Prostate gland (tissue), 2 donors: ENCODE measurements around the gene OR52I1.

Experiments
- POLR2A ChIP-seq: fragments of 450-650 bp; IDR thresholded peaks from one replicate; pipeline ENCODE4 v1.6.1; 2016; ENCODE audit warnings: antibody characterized with exemption, mild to moderate bottlenecking
- TF ChIP-seq, protein P1 (sequence below), 4 experiments: fragments of 200-600 bp in 2 of 4; fragments of 450-650 bp in 2 of 4; sonication (generic) in 2 of 4; IDR thresholded peaks; 1 replicate in 3 of 4; 2 replicates in 1 of 4; pipeline ENCODE4 v1.5.1; 2016 to 2019; ENCODE audit warnings: antibody characterized with exemption in 4 of 4, mild to moderate bottlenecking in 2 of 4, moderate library complexity in 2 of 4

GRCh38 chr11:4565371-4565770, 28.5 kb upstream of the OR52I1 start:
- TF ChIP-seq, protein P1, sequence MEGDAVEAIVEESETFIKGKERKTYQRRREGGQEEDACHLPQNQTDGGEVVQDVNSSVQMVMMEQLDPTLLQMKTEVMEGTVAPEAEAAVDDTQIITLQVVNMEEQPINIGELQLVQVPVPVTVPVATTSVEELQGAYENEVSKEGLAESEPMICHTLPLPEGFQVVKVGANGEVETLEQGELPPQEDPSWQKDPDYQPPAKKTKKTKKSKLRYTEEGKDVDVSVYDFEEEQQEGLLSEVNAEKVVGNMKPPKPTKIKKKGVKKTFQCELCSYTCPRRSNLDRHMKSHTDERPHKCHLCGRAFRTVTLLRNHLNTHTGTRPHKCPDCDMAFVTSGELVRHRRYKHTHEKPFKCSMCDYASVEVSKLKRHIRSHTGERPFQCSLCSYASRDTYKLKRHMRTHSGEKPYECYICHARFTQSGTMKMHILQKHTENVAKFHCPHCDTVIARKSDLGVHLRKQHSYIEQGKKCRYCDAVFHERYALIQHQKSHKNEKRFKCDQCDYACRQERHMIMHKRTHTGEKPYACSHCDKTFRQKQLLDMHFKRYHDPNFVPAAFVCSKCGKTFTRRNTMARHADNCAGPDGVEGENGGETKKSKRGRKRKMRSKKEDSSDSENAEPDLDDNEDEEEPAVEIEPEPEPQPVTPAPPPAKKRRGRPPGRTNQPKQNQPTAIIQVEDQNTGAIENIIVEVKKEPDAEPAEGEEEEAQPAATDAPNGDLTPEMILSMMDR (IDR thresholded peaks at IDR 0.05) = no peak
- TF ChIP-seq POLR2A = no peak
